ENCODE measurements around the gene DNAL1. TPM values are rescaled to one million over a fixed set of nuclear protein-coding genes. Genes with fewer than 3 reads are reported as not detected.

DNAL1 gene
- total and polyA plus RNA-seq, 2 of the 13 experiments (the other 11 are each of a cell fraction or from before 2014, with no cell fraction given): 1.4 to 13.3 TPM

DNA sequence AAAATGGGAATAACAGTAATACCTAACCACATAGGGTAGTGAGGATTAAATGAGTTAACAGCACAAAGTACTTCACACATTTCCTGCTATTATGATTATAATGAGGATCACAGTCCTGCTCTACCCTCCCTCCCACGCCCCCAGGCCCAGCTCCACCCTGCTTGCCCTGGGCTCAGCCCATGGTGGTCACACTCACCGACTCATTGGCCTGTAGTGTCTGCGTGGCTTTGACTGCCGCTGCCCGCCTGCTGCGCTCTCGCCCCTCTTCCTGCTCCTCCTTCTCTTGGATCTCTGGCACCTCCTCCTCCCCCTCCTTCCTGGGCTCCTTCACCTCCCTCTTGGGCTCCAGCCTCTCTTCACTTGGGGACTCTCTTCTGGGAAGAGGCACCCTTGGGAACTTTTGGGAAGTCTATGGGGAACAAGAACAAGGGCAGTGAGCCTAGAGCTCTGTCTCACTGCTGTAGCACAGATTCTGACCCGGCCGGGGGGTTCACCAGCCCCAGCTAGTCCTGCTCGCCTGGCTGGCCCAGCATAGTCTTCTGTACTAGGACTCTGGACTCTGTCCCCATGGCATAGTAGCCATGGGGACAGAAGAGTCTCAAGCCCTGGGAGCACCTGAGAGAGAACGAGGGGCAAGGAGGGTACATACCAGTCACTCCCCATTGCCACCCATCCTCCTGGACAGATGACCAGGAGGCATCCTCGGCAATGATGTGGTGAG, 76.5 kb downstream of the DNAL1 start:
- DNase-seq (ENCODE audit: low spot score) (no peak), FAIRE-seq (no peak), ATAC-seq (no peak)
- WGBS (ENCODE audit: low lambda C conversion rate): 99% methylated on average over 12 of the region's 12 CpGs
- Histone ChIP-seq H3K27me3 (ENCODE audit: control insufficient read depth in 1 of 2, insufficient read depth in 2 of 2, low read length in 2 of 2) (no peaks in the 10 kb centered on the region), H3K9me3 (ENCODE audit: low read length) (no peaks in the 10 kb centered on the region), H3K4me1 (ENCODE audit: insufficient read depth, low read length) (peaks cover 26% of the 10 kb centered on the region), H4K20me1 (ENCODE audit: insufficient read depth, low read length) (no peaks in the 10 kb centered on the region), H3K4me3 (replicated peaks in 1 of 3; ENCODE audit: insufficient read depth in 1 of 3, low read depth in 2 of 3, low read length in 3 of 3) (no peak overlapping the region), H3K27ac (ENCODE audit: extremely low read length, insufficient read depth, low read length) (no peak overlapping the region), H3K4me2 (ENCODE audit: low read depth, low read length) (no peak overlapping the region), H3K36me3 (replicated peaks in 1 of 2; ENCODE audit: control insufficient read depth in 1 of 2, insufficient read depth in 2 of 2, low read length in 2 of 2) (peaks cover 39 to 81% of the 10 kb centered on the region in 2 experiments), H3K79me2 (ENCODE audit: insufficient read depth, low read length) (no peaks in the 10 kb centered on the region), H3K9ac (ENCODE audit: insufficient read depth, low read depth, low read length) (no peak overlapping the region), H2AFZ (ENCODE audit: low read length) (no peak overlapping the region)
- TF ChIP-seq ZNF629 (CRISPR knock-in tag; conservative IDR thresholded peaks at IDR 0.05) (peak; percentile 29; the same call in 1 of the 2 replicates), ZFYVE20 (CRISPR knock-in tag; IDR thresholded peaks at IDR 0.05; ENCODE audit: borderline replicate concordance, low read depth) (no peak)
- POLR2A ChIA-PET: interaction anchor here (0.6 kb wide), 1 partner anchor 190 kb away, joined by 3 read pairs; no protein-coding TSS in a partner anchor
- intact Hi-C loops (cut with micrococcal nuclease; ENCODE audit: unreplicated experiment) (no loop called here), in situ Hi-C loops (cut with HindIII; ENCODE audit: extremely low pct_ligation_motif_present, low pct_unique_long_range_greater_than_20kb) (no loop called here)
- no TSS peak for BruUV-seq (replicated peaks)
- CTCF ChIA-PET (ENCODE audit: low intra/inter-chr PET ratio, low total read pairs): no interaction called here

DNA sequence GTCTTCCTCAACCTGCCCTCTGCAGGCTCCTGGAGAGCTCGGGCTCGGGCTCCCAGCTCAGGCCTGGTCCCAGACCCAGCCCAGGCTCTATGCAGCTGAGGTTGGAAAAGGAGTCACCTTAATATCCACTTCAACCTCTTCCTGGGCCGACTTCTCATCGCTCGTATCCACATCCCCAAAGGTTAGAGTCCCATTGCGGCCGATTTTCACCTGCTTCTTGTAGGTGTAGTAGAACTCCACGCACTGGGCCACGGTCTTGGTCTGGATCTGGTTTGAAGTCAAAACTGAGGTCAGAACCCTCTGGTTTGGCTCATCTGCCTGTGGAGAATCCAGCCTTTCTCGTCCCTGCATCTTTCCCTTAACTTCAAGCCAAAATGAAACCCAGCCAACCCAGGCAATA, 77.8 kb downstream of the DNAL1 start:
- WGBS (ENCODE audit: low lambda C conversion rate): 98% methylated on average over 9 of the region's 10 CpGs
- BruUV-seq (replicated peaks): no TSS peak
- ATAC-seq: no peak
- H3K27me3 ChIP-seq (ENCODE audit: control insufficient read depth in 1 of 2, insufficient read depth in 2 of 2, low read length in 2 of 2): no peaks in the 10 kb centered on the region
- H3K36me3 ChIP-seq (replicated peaks in 1 of 2; ENCODE audit: control insufficient read depth in 1 of 2, insufficient read depth in 2 of 2, low read length in 2 of 2): peaks cover 49 to 89% of the 10 kb centered on the region in 2 experiments
- TF ChIP-seq, protein P1, sequence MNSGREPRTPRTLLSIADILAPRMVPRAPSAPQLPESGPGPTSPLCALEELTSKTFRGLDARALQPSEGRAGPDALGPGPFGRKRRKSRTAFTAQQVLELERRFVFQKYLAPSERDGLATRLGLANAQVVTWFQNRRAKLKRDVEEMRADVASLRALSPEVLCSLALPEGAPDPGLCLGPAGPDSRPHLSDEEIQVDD (CRISPR knock-in tag; IDR thresholded peaks at IDR 0.05; ENCODE audit: borderline replicate concordance): no peak
- no peak for TF ChIP-seq ZNF335 (CRISPR knock-in tag; IDR thresholded peaks at IDR 0.05)
- no peak for TF ChIP-seq ZC3H13 (CRISPR knock-in tag; IDR thresholded peaks at IDR 0.05)
- TF ChIP-seq, protein P2, sequence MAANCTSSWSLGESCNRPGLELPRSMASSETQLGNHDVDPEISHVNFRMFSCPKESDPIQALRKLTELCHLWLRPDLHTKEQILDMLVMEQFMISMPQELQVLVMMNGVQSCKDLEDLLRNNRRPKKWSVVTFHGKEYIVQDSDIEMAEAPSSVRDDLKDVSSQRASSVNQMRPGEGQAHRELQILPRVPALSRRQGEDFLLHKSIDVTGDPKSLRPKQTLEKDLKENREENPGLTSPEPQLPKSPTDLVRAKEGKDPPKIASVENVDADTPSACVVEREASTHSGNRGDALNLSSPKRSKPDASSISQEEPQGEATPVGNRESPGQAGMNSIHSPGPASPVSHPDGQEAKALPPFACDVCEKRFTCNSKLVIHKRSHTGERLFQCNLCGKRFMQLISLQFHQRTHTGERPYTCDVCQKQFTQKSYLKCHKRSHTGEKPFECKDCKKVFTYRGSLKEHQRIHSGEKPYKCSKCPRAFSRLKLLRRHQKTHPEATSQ (CRISPR knock-in tag; IDR thresholded peaks at IDR 0.05; ENCODE audit: borderline replicate concordance): no peak
- TF ChIP-seq ZNF30 (CRISPR knock-in tag; IDR thresholded peaks at IDR 0.05): no peak
- TF ChIP-seq ZNF788 (CRISPR knock-in tag; IDR thresholded peaks at IDR 0.05; ENCODE audit: borderline replicate concordance): no peak
- no peak for TF ChIP-seq SUZ12 (IDR thresholded peaks at IDR 0.05; ENCODE audit: low read depth, low read length)
- ChIA-PET POLR2A (no interaction called here), CTCF (ENCODE audit: low intra/inter-chr PET ratio, low total read pairs) (no interaction called here)
- no peak overlapping the region for H3K4me2 ChIP-seq (ENCODE audit: low read depth, low read length)
- no peaks in the 10 kb centered on the region for H3K79me2 ChIP-seq (ENCODE audit: insufficient read depth, low read length)
- DNase-seq (ENCODE audit: low spot score): no peak
- no peak for FAIRE-seq
- no peaks in the 10 kb centered on the region for H4K20me1 ChIP-seq (ENCODE audit: insufficient read depth, low read length)
- in situ Hi-C loops (cut with HindIII; ENCODE audit: extremely low pct_ligation_motif_present, low pct_unique_long_range_greater_than_20kb): no loop called here
- H3K9me3 ChIP-seq (ENCODE audit: low read length): no peaks in the 10 kb centered on the region
- intact Hi-C loops (cut with micrococcal nuclease; ENCODE audit: unreplicated experiment): no loop called here
- H3K4me1 ChIP-seq (ENCODE audit: insufficient read depth, low read length): peaks cover 26% of the 10 kb centered on the region
- H3K4me3 ChIP-seq (replicated peaks in 1 of 3; ENCODE audit: insufficient read depth in 1 of 3, low read depth in 2 of 3, low read length in 3 of 3): no peak overlapping the region
- H3K27ac ChIP-seq (ENCODE audit: extremely low read length, insufficient read depth, low read length): no peak overlapping the region
- H3K9ac ChIP-seq (ENCODE audit: insufficient read depth, low read depth, low read length): no peak overlapping the region
- no peak overlapping the region for H2AFZ ChIP-seq (ENCODE audit: low read length)

Data from HepG2 (cell line).